Measurements from ENCODE around the gene BNIPL. TPM values are rescaled to one million over a fixed set of nuclear protein-coding genes. Genes with fewer than 3 reads are reported as not detected.

BNIPL gene
- total RNA-seq, 1 experiment from 2014 or later = 1.2 TPM

GRCh38 chr1:151043163-151043562 lies 6.8 kb downstream of the BNIPL start:
- TF ChIP-seq, protein P1, sequence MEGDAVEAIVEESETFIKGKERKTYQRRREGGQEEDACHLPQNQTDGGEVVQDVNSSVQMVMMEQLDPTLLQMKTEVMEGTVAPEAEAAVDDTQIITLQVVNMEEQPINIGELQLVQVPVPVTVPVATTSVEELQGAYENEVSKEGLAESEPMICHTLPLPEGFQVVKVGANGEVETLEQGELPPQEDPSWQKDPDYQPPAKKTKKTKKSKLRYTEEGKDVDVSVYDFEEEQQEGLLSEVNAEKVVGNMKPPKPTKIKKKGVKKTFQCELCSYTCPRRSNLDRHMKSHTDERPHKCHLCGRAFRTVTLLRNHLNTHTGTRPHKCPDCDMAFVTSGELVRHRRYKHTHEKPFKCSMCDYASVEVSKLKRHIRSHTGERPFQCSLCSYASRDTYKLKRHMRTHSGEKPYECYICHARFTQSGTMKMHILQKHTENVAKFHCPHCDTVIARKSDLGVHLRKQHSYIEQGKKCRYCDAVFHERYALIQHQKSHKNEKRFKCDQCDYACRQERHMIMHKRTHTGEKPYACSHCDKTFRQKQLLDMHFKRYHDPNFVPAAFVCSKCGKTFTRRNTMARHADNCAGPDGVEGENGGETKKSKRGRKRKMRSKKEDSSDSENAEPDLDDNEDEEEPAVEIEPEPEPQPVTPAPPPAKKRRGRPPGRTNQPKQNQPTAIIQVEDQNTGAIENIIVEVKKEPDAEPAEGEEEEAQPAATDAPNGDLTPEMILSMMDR (conservative IDR thresholded peaks at IDR 0.05) = no peak
- Histone ChIP-seq H2BK120ac (ENCODE audit: low read depth, low read length, poor library complexity, severe bottlenecking) (no peak overlapping the region), H3K9ac (ENCODE audit: extremely low read depth, insufficient read length, low read length) (no peak overlapping the region), H3K4me2 (ENCODE audit: insufficient read depth, insufficient read length, low read length) (no peak overlapping the region), H3K56ac (ENCODE audit: insufficient read length, low read depth, low read length) (no peak overlapping the region), H4K91ac (ENCODE audit: insufficient read length, low read depth, low read length) (no peak overlapping the region), H2BK15ac (ENCODE audit: low read depth, low read length) (no peak overlapping the region), H4K5ac (ENCODE audit: insufficient read length, low read depth, low read length) (no peak overlapping the region), H2BK5ac (ENCODE audit: insufficient read length, low read length) (no peak overlapping the region), H3K4me1 (ENCODE audit: insufficient read depth, low read length) (no peaks in the 10 kb centered on the region; the same call in 1 of the 2 replicates), H3K4ac (ENCODE audit: low read depth, low read length) (no peak overlapping the region), H3K23ac (ENCODE audit: insufficient read length, low read depth, low read length) (no peak overlapping the region), H2BK20ac (ENCODE audit: low read depth, low read length, poor library complexity, severe bottlenecking) (no peak overlapping the region), H3K27me3 (ENCODE audit: insufficient read depth, low read length) (no peaks in the 10 kb centered on the region), H4K8ac (replicated peaks; ENCODE audit: insufficient read length, low read depth, low read length) (no peak overlapping the region), H3K79me2 (ENCODE audit: insufficient read depth, low read length) (no peaks in the 10 kb centered on the region), H3K14ac (ENCODE audit: insufficient read depth, low read length) (no peak overlapping the region), H3K27ac (ENCODE audit: insufficient read length, low read depth, low read length) (no peak overlapping the region), H3T11ph (ENCODE audit: low read length) (no peak overlapping the region), H3K9me3 (ENCODE audit: control insufficient read depth, low read depth, low read length) (no peaks in the 10 kb centered on the region), H3K79me1 (ENCODE audit: insufficient read depth, low read depth, low read length, poor library complexity, severe bottlenecking) (no peaks in the 10 kb centered on the region), H2AFZ (ENCODE audit: low read length) (no peak overlapping the region), H4K20me1 (ENCODE audit: control insufficient read depth, insufficient read depth, insufficient read length) (no peaks in the 10 kb centered on the region), H3K18ac (ENCODE audit: insufficient read length, low read depth, low read length) (no peak overlapping the region), H3K23me2 (ENCODE audit: insufficient read length, low read depth, low read length, poor library complexity, severe bottlenecking) (peaks cover 2% of the 10 kb centered on the region), H2AK5ac (ENCODE audit: insufficient read length, low read length) (no peak overlapping the region), H2BK12ac (ENCODE audit: insufficient read length, low read depth, low read length) (no peak overlapping the region)
- H3K4me1 Mint-ChIP-seq = peaks cover 12 to 13% of the 10 kb centered on the region in 2 experiments
- no peaks in the 10 kb centered on the region for H3K9me3 Mint-ChIP-seq
- H3K36me3 Mint-ChIP-seq (ENCODE audit: insufficient read depth in 1 of 3, low read depth in 3 of 3) = no peaks in the 10 kb centered on the region
- H3K27ac Mint-ChIP-seq = no peak overlapping the region
- H3K4me3 Mint-ChIP-seq = no peak overlapping the region; a peak in 1 of 5 replicates
- DNase-seq = no peak
- no CpG with 5 or more reads among the region's 1 CpG for WGBS (ENCODE audit: extremely low coverage, insufficient read length, low lambda C conversion rate)
- H3K27me3 Mint-ChIP-seq (ENCODE audit: low read depth) = no peaks in the 10 kb centered on the region; the same call in 1 of the 2 replicates

All from H9 (cell line).